TTC549 (cell line): Measurements from ENCODE around the gene FBRS.
"Not testable (repeated sequence)": the region's sequence is repeated elsewhere in the genome, so short reads cannot be mapped to it uniquely, and the experiment has no call there.

Experiments used
- FAIRE-seq: peaks from 2 replicates; lab custom pipeline; 2012; peaks lifted over from hg19 to GRCh38; lab: Jason Lieb, UNC

Gene FBRS

GRCh38 chr16:30657866-30658730 is at the start of gene FBRS:
Gene FBRS (plus strand): TSS chr16:30658431. CDS start chr16:30659519, 1,088 bp downstream.
- peak; percentile 96 for FAIRE-seq

GRCh38 chr16:30609002-30609925 is 49.0 kb upstream of the FBRS start:
- FAIRE-seq: no peak

- peak; percentile 85 for FAIRE-seq
These were observed 48.0 kb upstream of the FBRS start, which contains the start of gene ZNF689 for GRCh38 chr16:30609926-30610839. Gene ZNF689 (minus strand): TSS chr16:30610389. CDS start chr16:30610041, 348 bp downstream.

GRCh38 chr16:30615358-30616091 is 42.7 kb upstream of the FBRS start:
- FAIRE-seq: no peak

- no peak for FAIRE-seq
These were observed 39.0 kb upstream of the FBRS start for GRCh38 chr16:30619202-30619601.

GRCh38 chr16:30619638-30620037 is 38.6 kb upstream of the FBRS start:
- FAIRE-seq: no peak

GRCh38 chr16:30620169-30620568 is 38.1 kb upstream of the FBRS start:
- no peak for FAIRE-seq

- no peak for FAIRE-seq
These were observed 36.5 kb upstream of the FBRS start for GRCh38 chr16:30621765-30622164.

GRCh38 chr16:30622455-30623032 is 35.7 kb upstream of the FBRS start:
- no peak for FAIRE-seq

GRCh38 chr16:30623536-30624283 is 34.5 kb upstream of the FBRS start:
- no peak for FAIRE-seq

GRCh38 chr16:30626236-30626635 is 32.0 kb upstream of the FBRS start:
- no peak for FAIRE-seq

- no peak for FAIRE-seq
These were observed 29.3 kb upstream of the FBRS start for GRCh38 chr16:30628628-30629540.

- FAIRE-seq: not testable (repeated sequence)
These were observed 25.8 kb upstream of the FBRS start for GRCh38 chr16:30632454-30632853.

- no peak for FAIRE-seq
These were observed 24.7 kb upstream of the FBRS start for GRCh38 chr16:30633526-30633925.

GRCh38 chr16:30636599-30636998 is 21.6 kb upstream of the FBRS start:
- no peak for FAIRE-seq

- FAIRE-seq: not testable (repeated sequence)
These were observed 21.1 kb upstream of the FBRS start for GRCh38 chr16:30637139-30637538.

- FAIRE-seq: no peak
These were observed 20.3 kb upstream of the FBRS start for GRCh38 chr16:30637944-30638343.

GRCh38 chr16:30641378-30641982 is 16.8 kb upstream of the FBRS start:
- no peak for FAIRE-seq
